SJSA1 (cell line): ENCODE measurements around the gene EPB41L2. TPM values are rescaled to one million over a fixed set of nuclear protein-coding genes. Genes with fewer than 3 reads are reported as not detected.

Experiments used
- DNase-seq, 2 experiments: peaks; one replicate each; pipeline ENCODE4 v3.0.0-alpha.2; 2015 to 2020; ENCODE audit warnings: low spot score in 2 of 2, low read depth in 1 of 2
- H3K27ac ChIP-seq: fragments of 250-450 bp; sonication (Bioruptor Pico); 2 replicates; pipeline ENCODE4 v1.5.1; 2020; ENCODE audit warnings: mild to moderate bottlenecking, moderate library complexity
- H3K27me3 ChIP-seq: fragments of 250-450 bp; sonication (Bioruptor Pico); replicated peaks from 2 replicates; pipeline ENCODE4 v1.5.1; 2020; ENCODE audit warnings: mild to moderate bottlenecking, moderate library complexity
- H3K36me3 ChIP-seq: fragments of 250-450 bp; sonication (Bioruptor Pico); 2 replicates; pipeline ENCODE4 v1.5.1; 2020; ENCODE audit warnings: mild to moderate bottlenecking
- H3K4me1 ChIP-seq: fragments of 250-450 bp; sonication (Bioruptor Pico); replicated peaks from 2 replicates; pipeline ENCODE4 v1.6.1; 2021; ENCODE audit warnings: mild to moderate bottlenecking
- H3K4me3 ChIP-seq: fragments of 250-450 bp; sonication (Bioruptor Pico); 2 replicates; pipeline ENCODE4 v1.5.1; 2020; ENCODE audit warnings: mild to moderate bottlenecking
- H3K9me3 ChIP-seq: fragments of 250-450 bp; sonication (Bioruptor Pico); replicated peaks from 2 replicates; pipeline ENCODE4 v1.5.1; 2020; ENCODE audit warnings: mild to moderate bottlenecking
- total RNA-seq: library from RNA; depleted of rRNA; stranded (reverse); fragments of >200 nt; shearing (Covaris generic); gene quantifications from 2 replicates; pipeline ENCODE4 v1.2.3, GENCODE V29; 2014

The EPB41L2 gene
- total RNA-seq, 1 experiment from 2014 or later: 73.6 TPM

DNA sequence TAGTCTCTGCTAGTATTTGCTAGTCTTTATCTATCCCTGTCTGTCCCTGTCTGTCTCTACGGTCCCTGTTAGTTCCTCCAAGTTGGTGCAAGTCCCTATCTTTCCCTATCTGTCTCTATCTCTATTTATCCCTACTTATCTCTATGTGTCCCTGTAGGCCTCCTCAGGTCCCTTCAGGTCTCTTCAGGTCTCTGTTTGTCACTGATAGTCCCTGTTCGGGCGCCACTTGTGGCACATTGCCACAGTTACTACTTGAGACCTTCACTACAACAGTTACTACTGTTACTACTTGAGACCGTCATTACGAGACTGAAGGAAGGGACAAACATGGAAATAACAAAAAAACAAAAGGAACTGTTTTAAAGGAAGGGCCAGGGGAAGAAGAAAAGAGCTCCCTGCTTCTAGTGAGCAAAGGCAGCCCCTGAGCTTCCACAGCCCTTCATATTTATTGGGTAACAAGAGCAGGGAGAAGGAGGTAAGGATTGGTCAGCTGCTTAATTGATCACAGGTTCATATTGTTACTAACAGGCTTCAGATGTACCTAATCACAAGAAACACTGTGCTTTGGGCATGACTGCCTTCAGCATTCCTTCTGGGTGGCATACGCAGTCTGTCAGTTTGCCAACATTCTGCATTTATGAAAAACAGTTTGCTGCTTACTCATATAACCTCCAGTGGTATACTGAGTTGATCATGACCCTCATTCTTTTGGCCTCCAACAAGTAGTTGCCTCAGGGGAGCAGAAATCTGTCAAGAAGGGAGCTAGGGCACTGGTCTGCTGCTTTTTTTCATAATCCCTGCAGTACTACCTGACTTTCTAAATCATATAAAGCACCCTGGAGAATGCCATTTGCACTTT lies 8.4 kb downstream of the EPB41L2 start:
- Histone ChIP-seq H3K27me3 (no peaks in the 10 kb centered on the region), H3K27ac (peak overlapping the region; percentile 8; the same call in 1 of the 2 replicates), H3K36me3 (peaks cover 49% of the 10 kb centered on the region), H3K4me3 (no peak overlapping the region), H3K9me3 (peaks cover 25% of the 10 kb centered on the region), H3K4me1 (peaks cover 39% of the 10 kb centered on the region)
- DNase-seq: no peak

DNA sequence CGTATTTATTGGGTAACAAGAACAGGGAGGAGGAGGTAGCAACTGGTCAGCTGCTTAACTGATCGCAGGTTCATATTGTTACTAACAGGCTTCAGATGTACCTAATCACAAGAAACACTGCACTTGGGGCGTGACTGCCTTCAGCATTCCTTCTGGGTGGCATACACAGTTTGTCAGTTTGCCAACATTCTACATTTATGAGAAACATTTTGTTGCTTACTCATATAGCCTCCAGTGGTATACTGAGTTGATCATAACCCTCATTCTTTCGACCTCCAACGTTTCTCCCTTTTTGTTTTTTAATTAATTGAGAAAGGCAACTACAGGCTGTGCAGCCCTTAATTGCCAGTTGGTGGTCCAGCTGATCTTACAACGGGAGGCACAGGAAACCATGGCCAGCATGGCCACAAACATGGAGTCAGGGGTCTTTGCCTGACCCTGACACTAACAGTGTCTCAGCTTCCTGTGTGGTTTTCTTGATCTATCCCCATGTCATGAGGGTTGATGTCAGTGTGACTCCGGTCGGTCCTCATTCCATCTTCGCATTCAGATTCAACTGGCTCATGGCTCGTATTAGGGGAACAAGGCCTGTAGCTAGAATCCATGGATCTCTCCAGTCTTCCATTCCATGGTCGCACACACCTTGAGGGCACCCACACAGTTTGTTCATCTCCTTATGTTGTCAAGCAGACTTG lies 9.4 kb downstream of the EPB41L2 start:
- H3K36me3 ChIP-seq: peaks cover 49% of the 10 kb centered on the region

DNA sequence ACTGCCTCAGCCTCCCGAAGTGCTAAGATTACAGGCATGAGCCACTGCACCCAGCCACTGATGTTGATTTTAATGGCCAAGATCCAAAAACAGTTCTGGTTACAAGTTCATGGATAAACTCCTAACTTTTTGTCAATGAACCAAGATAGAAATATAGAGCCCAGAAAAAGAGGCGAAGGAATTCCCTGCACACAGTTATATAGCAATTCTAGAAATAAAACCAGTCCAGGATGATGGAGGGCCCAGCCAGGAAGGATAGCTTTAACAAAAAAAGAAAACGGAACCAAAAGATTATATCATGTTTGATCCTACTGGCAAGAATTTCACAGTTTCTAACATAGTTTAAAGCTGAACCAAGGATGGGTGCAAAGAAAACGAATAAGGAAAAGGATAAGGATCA lies 10.9 kb downstream of the EPB41L2 start:
- Histone ChIP-seq H3K4me1 (peaks cover 19% of the 10 kb centered on the region), H3K27ac (no peak overlapping the region), H3K9me3 (peaks cover 25% of the 10 kb centered on the region), H3K36me3 (peaks cover 49% of the 10 kb centered on the region), H3K27me3 (no peaks in the 10 kb centered on the region), H3K4me3 (no peak overlapping the region)
- no peak for DNase-seq

More for the DNA sequence above, 9.4 kb downstream of the EPB41L2 start:
- H3K27me3 ChIP-seq: no peaks in the 10 kb centered on the region
- H3K9me3 ChIP-seq: peaks cover 25% of the 10 kb centered on the region
- no peak for DNase-seq
- no peak overlapping the region for H3K4me3 ChIP-seq
- peaks cover 29% of the 10 kb centered on the region for H3K4me1 ChIP-seq
- peak overlapping the region; percentile 8; the same call in 1 of the 2 replicates for H3K27ac ChIP-seq

DNA sequence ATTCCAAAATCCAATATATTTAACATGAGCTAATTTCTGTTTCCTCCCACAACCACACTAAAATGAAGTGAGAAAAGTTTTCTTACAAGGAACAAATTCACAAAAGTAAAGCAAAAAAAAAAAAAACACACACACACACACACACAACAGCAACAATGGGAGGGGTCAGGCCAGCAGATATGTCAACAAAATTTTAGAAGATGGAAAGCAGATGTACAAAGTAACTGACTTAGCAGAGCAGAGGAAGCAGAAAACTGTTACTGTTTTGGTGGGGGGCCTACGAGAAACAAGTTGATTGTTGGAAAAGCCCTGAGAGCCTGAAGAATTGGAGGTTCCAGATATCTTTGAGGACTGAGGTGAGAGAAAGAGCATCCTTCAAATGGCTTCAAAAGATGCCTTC lies 11.7 kb downstream of the EPB41L2 start:
- Histone ChIP-seq H3K36me3 (peaks cover 44% of the 10 kb centered on the region), H3K27me3 (no peaks in the 10 kb centered on the region), H3K27ac (no peak overlapping the region), H3K4me1 (peaks cover 19% of the 10 kb centered on the region), H3K9me3 (peaks cover 23% of the 10 kb centered on the region), H3K4me3 (no peak overlapping the region)
- DNase-seq: no peak

DNA sequence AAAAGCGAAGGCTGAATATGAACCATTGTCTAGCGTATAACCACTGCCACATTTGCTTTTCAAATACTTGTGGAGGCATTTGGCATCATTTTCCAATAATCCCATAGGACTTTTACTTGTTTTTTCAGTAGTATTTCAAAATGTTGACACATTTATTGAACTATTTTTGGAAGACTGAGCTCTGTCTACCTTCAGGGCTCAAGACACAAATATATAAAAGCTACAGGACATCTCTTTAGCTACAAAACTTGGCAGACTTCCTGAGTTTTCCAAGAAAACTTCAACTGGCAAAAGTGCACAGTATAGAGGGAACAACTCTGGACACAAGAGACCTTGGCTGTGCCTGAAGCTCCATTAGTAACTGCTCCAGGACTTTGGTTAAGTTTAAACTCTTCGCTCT lies 13.4 kb downstream of the EPB41L2 start:
- H3K27me3 ChIP-seq: no peaks in the 10 kb centered on the region
- H3K36me3 ChIP-seq: peaks cover 27% of the 10 kb centered on the region

DNA sequence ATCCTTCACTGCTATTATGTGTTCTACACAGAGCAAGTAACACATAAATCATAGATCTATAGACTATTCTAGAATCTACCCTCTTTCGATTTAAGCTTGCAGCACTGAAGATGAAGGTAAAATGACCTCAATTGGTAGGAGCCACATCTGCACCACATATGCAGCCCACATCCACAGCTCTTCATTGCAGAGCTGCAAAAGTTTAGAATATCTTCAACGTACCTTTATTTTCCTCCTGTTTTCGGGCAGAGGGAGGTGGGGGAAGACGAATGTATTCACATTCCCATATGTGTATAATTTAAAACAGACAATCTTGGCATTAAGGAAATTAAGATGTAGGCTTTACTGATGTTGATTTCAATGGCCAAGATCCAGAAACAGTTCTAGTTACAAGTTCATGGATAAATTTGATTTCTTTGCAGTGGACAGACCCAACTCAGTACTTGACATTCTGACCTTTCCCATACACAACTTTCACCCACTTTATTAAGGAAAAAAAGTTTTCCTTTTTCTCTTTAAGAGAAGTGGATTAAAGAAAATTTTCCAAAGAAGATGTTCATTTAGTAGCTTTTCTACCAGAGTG lies 14.0 kb downstream of the EPB41L2 start:
- no peaks in the 10 kb centered on the region for H3K27me3 ChIP-seq
- H3K4me1 ChIP-seq: peaks cover 19% of the 10 kb centered on the region
- DNase-seq: no peak
- no peak overlapping the region for H3K4me3 ChIP-seq
- peaks cover 5% of the 10 kb centered on the region for H3K9me3 ChIP-seq
- H3K27ac ChIP-seq: no peak overlapping the region
- H3K36me3 ChIP-seq: peaks cover 21% of the 10 kb centered on the region

More for the DNA sequence above, 13.4 kb downstream of the EPB41L2 start:
- no peak overlapping the region for H3K4me3 ChIP-seq
- DNase-seq: no peak
- peaks cover 19% of the 10 kb centered on the region for H3K4me1 ChIP-seq
- H3K9me3 ChIP-seq: peaks cover 11% of the 10 kb centered on the region
- H3K27ac ChIP-seq: no peak overlapping the region

DNA sequence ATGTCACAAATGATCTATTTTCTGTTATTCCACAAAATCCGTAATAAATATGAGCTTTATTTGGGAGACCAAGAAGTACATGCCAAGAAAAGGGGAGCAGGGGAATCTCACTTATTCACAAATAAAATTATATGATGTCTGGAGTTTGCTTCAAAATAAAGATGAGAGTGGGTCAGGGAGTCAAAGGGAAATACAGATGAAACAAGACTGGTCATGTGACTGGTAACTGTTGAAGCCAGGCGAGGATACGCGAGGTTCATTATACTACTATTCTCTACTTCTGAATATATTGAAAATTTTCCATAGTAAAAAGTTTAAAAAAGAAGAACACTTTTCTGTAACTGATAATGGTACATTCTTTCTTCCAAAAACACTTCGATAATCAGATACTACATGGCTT lies 14.6 kb downstream of the EPB41L2 start:
- Histone ChIP-seq H3K4me3 (no peak overlapping the region), H3K27me3 (no peaks in the 10 kb centered on the region)
- no peak for DNase-seq

DNA sequence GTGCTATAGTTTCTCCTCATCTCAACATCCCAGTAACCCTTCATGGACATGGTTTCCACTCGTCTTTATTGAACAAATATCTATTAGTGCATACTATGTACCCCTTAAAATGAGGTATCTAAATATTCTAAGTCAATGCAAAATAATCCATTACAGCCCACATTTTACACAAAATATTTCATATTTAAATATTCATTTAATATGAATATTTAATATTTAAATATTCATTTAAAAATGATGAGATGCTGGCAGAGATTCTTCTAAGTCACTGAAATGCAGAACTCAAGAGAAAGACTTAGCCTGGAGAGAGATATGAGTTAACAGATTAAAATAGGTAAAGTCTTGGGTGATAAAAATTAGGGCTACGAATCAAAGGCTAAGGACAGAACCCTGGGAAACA lies 17.9 kb downstream of the EPB41L2 start:
- Histone ChIP-seq H3K27ac (no peak overlapping the region), H3K9me3 (no peaks in the 10 kb centered on the region), H3K4me1 (peaks cover 26% of the 10 kb centered on the region), H3K36me3 (no peaks in the 10 kb centered on the region; the same call in 1 of the 2 replicates), H3K27me3 (no peaks in the 10 kb centered on the region), H3K4me3 (no peak overlapping the region)
- DNase-seq: no peak

More for the DNA sequence above, 14.6 kb downstream of the EPB41L2 start:
- no peak overlapping the region for H3K27ac ChIP-seq
- peaks cover 15% of the 10 kb centered on the region for H3K36me3 ChIP-seq
- no peaks in the 10 kb centered on the region; the same call in none of the 2 replicates for H3K9me3 ChIP-seq
- H3K4me1 ChIP-seq: peaks cover 16% of the 10 kb centered on the region

DNA sequence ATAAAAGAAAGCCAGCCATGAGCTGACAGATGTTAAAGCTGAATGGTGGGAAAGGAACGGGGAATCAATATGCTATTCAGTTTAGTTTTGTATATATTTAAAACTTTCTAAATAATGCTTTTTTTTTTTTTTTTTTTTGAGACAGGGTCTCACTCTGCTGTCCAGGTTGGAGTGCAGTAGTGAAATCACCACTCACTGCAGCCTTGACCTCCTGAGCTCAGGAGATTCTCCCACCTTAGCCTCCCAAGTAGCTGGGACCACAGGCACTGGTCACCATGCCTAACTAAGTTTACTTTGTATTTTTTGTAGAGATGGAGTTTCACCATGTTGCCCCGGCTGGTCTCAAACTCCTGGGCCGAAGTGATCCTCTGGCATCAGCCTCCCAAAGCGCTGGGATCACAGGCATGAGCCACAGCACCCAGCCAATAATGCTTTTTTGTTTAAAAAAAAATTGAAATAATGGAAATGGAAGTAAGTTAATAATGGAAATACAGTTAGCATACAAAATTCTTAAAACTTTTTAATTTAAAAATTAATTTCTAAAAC lies 19.1 kb downstream of the EPB41L2 start:
- Histone ChIP-seq H3K9me3 (no peaks in the 10 kb centered on the region), H3K4me1 (peaks cover 29% of the 10 kb centered on the region), H3K27me3 (no peaks in the 10 kb centered on the region), H3K36me3 (no peaks in the 10 kb centered on the region; the same call in 1 of the 2 replicates), H3K27ac (no peak overlapping the region), H3K4me3 (no peak overlapping the region)
- DNase-seq: no peak

DNA sequence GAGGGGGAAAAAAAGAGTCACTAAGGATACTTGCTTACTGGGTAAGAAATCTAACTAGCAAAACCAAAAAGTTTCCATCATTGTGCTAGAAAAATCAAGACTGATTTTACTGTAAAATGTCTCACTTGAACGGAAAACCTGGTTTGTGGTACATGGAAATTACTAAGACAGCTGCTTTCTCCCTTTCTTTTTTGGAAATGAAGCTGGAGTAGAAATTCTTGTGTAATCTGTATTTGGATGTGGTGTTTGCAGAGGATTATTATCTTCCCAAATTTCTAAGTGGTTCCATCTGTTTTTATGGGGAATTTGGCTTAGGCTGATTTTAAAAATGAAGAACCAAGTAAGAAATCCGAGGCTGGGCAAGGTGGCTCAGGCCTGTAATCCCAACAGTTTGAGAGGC lies 20.4 kb downstream of the EPB41L2 start:
- no peak for DNase-seq
- H3K27ac ChIP-seq: no peak overlapping the region
- H3K4me3 ChIP-seq: no peak overlapping the region
- no peaks in the 10 kb centered on the region for H3K9me3 ChIP-seq
- no peaks in the 10 kb centered on the region for H3K27me3 ChIP-seq
- no peaks in the 10 kb centered on the region for H3K36me3 ChIP-seq
- H3K4me1 ChIP-seq: peaks cover 39% of the 10 kb centered on the region

DNA sequence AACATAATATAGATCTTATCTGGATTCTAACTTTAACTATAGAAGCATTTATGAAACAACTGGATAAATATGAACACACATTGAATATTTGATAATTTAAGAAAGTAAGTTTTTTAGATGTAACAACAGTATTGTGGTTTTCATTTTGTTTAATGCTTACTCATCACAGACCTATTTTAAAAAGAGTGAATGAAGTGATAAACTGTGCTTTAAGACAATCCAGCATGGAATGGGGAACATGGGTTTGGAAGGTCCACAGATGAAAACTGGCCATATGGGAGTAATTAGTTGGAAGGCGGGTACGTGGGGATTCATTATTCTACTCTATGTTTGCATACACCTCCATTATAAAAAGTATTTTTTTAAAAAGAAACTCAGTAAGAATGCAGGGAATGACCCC lies 21.2 kb downstream of the EPB41L2 start:
- H3K9me3 ChIP-seq: no peaks in the 10 kb centered on the region
- no peak overlapping the region for H3K4me3 ChIP-seq
- 0 out of 2 replicates have a peak, but pooled peaks cover 2% of the 10 kb centered on the region for H3K36me3 ChIP-seq
- peak overlapping the region; percentile 20 for H3K27ac ChIP-seq
- H3K4me1 ChIP-seq: peaks cover 42% of the 10 kb centered on the region
- peak in 1 of 2 experiments; percentile 39 for DNase-seq
- H3K27me3 ChIP-seq: no peaks in the 10 kb centered on the region

DNA sequence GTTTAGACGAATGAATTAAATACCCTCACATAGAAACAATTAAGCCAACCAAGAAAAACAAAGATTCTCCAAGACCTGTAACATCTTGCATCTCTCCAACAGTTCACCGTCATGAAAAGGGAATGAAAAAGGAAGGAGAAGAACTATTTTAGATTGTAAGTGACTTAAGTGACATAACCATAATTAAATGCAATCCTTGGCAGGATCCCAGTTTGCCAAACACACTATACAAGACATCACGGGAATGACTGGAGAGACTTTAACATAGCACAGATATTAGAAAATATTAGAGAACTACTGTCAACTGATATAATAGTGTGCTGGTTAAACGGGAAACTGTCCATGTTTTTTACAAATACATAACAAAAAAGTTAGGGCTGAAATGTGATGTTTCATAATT lies 22.2 kb downstream of the EPB41L2 start:
- Histone ChIP-seq H3K4me3 (no peak overlapping the region), H3K27ac (no peak overlapping the region), H3K9me3 (no peaks in the 10 kb centered on the region), H3K36me3 (0 out of 2 replicates have a peak, but pooled peaks cover 2% of the 10 kb centered on the region), H3K27me3 (no peaks in the 10 kb centered on the region), H3K4me1 (peaks cover 44% of the 10 kb centered on the region)
- no peak for DNase-seq

DNA sequence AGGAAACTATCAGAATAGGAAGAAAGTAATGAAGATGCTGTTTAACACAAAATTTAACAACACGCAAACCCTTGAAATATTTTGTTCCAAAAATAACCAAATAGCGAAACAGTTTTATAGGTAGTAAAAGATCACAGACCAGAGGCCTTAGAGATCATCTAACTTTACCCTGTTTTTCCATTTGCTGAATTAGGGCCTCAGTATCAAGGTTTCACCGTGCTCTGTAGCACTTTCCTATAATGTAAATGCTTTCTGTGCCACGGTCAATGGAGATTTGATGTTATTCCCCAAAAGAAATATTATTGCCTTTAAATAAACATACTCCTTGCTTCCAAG lies 23.7 kb downstream of the EPB41L2 start:
- peaks cover 2% of the 10 kb centered on the region; the same call in 1 of the 2 replicates for H3K36me3 ChIP-seq
- peak overlapping the region; percentile 8; the same call in 1 of the 2 replicates for H3K27ac ChIP-seq
- no peaks in the 10 kb centered on the region for H3K9me3 ChIP-seq
- no peaks in the 10 kb centered on the region for H3K27me3 ChIP-seq
- H3K4me1 ChIP-seq: peaks cover 44% of the 10 kb centered on the region
- no peak for DNase-seq
- no peak overlapping the region for H3K4me3 ChIP-seq
